NCI-H1417 (cell line): ENCODE data around the gene RAB31.
A peak's percentile ranks its signal among the peaks of the same experiment; 100 is the strongest.

Experiments used
- DNase-seq, 3 experiments: peaks; one replicate each; lab custom pipeline; 2025; lab: John Stamatoyannopoulos, UW

Gene RAB31

GRCh38 chr18:9737472-9738121 lies 29.5 kb downstream of the RAB31 start:
- DNase-seq, result peak; percentile 85 to 100 (median 98)

- peak in 2 of 3 experiments; percentile 58 to 69 for DNase-seq
Observed at GRCh38 chr18:9738266-9738969, 30.3 kb downstream of the RAB31 start.

DNA sequence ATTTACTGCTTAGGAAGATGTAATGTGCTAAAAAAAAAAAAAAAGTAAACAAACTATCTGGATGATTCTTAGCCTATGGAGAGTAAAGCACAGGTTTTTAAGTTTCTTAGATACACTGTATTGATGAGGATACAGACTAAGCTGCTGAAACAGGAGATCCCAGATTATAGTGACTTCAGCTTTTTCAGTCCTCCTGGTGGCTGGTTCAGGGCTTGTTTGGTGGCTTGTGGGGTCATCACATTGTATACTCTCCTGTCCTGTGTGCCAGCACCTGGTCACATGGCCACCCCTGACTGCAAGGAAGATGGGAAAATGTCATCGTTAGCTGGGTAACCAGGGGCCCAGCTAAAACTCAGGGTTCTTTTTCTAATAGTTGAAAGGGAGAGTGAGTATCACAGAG lies 31.4 kb downstream of the RAB31 start:
- peak in 1 of 3 experiments; percentile 10 for DNase-seq

GRCh38 chr18:9740071-9740470 lies 32.0 kb downstream of the RAB31 start:
- DNase-seq, result no peak

GRCh38 chr18:9741406-9741792 lies 33.3 kb downstream of the RAB31 start:
- no peak for DNase-seq

- no peak for DNase-seq
Observed at GRCh38 chr18:9741793-9742523, 33.9 kb downstream of the RAB31 start.

DNA sequence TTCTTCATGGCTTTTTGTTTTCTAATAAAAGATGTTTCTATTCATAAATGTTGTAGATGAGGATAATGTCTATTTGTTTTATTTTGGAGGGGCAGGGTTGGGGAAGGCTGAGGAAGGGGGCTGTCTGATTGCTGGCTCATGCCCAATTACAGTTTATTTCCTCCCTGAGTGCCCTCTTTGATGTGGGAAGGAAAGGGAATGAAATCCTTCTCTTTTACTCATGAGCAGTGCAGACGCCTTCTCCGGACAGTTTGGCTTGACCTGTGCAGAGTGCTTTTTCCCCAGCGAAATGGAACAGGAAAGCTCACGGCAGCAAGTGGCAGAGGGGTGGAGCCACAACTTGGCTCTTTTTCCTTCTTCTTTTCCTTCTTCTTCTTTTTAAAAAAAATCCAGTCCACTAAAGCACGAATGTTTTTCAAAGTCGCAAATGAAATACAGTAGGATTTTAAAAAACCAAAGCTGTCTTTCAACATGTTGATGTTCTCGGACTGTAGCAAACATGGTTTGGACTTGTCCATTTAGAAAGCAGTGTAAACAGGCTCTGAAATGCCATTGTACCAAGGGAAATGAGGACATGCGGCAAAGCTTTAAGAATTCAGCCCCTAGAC lies 34.5 kb downstream of the RAB31 start:
- DNase-seq, result no peak

- DNase-seq, result no peak
Observed at GRCh38 chr18:9743200-9744016, 35.3 kb downstream of the RAB31 start.

DNA sequence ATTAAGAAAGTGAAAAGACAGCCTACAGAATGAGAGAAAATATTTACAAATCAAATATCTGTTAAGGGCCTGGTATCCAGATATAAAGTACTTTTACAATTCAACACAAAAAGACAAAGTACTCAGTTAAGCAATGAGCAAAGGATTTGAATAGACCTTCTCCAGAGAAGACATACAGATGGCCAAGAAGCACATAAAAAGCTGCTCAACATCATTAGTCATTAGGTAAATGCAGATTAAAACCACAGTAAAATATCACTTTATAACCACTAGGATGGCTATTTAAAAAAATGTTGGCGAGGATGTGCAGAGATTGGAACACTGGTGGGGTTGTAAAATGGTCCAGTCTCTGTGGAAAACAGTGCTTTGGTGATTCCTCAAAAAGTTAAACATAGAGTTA lies 38.9 kb downstream of the RAB31 start:
- no peak for DNase-seq

DNA sequence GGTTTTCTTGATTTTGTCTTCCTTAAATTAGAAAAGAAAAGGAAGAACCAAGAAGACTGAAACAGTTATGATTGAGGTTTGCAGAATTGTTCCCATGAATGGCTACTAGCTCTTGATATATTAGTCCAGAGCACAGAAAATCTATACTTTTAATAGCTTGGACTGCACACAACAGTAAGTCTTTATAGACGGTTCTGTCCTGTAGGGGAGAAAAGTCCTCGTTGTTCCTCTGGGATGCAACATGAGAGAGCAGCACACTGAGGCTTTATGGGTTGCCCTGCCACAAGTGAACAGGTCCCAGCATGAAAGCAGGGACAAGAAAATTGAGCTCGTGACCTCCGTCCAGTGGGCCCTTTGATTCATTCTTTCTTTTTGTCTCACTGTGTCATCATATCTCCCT lies 41.5 kb downstream of the RAB31 start:
- no peak for DNase-seq

DNA sequence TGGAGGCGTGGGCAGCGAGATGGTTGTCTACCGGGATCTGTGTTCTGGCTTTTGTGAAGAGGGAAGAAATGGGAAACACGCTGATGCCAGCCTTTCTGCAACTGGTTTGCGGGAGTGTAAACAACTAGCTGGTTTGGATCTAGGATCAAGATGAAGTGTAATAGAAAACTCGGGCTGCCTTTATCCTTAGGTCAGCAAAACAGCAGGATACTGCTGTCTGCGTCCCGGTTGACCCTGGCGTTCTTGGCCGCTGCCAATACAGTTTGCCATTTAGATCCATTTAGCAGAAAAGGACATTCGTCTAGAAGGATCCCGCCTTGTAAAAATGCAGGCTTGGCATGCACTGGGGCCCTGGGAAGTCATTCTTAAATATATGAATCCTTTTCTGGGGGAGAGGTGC lies 42.0 kb downstream of the RAB31 start:
- DNase-seq, result no peak

GRCh38 chr18:9750606-9751304 lies 42.7 kb downstream of the RAB31 start:
- DNase-seq, result no peak

DNA sequence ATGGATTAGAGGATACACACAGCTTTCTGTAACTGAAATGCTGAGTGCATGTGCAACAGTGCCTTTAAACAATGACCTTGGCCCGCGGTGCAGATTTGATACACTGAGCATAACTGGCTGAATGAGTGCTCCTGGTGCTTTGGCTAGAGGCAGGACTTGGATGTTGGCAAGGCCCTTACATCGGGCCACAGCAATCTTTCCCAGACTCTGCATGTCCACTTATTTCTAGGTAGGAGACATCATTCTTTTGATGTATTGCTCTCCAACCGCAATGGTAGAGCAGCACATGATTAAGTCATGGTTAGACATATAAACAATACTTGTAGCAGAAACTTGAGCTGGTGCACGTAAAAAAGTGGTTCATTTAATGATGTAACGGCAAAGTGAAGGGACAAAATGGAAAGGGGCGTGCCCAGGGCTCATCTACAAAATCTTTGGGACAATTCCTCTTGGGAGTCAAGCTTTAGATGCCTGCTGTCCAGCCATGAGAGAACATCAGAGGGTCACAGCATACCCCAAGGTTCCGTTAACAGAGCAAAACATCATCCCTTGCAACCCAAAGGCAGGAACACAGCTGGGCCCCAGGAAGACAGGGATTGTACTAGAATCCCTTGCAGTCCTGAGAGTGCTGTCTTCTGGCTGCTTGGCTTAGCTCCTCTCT lies 43.4 kb downstream of the RAB31 start:
- DNase-seq, result no peak

GRCh38 chr18:9753846-9754245 lies 45.7 kb downstream of the RAB31 start:
- no peak for DNase-seq

GRCh38 chr18:9755110-9755509 lies 47.0 kb downstream of the RAB31 start:
- DNase-seq, result no peak

DNA sequence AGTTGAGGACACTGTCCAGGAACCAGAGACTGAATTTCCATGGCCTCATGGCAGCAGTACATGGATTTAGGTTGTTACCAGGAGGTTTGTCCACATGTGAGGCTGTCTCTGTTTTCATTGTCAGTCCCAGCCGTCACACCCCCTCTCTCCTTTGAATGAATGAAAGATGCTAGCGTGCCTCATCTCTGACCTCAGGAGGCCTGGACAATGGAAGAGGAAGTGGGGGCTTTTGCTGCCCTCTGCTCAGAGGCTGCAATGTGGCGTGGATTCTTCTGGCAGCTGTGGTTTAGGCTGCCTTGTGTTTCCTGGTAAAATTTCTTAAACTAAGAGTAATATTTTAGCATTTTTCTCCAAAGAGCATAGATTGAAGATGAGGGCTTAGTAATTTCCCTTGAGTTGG lies 47.5 kb downstream of the RAB31 start:
- DNase-seq, result no peak

GRCh38 chr18:9756271-9756932 lies 48.3 kb downstream of the RAB31 start:
- no peak for DNase-seq

DNA sequence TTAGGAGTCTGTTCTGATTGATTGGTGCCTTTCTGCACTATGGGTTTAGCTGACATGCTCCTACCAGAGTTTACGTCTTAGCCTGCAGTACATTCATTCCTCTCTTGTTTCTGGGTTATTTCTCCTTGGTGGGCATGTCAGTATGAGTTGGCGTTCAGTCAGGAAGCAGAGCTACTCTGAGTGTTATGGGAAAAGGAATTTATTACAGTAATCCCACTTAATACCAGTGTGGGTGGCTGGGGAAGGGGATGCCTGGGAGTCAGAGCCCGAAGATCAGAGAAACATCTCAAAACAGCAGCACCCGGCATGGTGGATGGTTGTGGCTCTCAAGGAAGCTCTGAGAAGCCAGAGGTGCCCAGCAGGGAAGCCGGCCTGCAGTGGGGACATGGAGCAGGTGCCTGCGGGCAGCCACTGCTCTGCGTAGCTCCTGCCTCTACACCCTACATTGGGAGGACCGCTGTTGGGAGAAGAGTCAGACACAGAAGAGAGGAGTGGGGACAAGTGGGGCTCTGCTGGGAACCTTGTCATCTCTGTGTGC lies 48.9 kb downstream of the RAB31 start:
- DNase-seq, result no peak

DNA sequence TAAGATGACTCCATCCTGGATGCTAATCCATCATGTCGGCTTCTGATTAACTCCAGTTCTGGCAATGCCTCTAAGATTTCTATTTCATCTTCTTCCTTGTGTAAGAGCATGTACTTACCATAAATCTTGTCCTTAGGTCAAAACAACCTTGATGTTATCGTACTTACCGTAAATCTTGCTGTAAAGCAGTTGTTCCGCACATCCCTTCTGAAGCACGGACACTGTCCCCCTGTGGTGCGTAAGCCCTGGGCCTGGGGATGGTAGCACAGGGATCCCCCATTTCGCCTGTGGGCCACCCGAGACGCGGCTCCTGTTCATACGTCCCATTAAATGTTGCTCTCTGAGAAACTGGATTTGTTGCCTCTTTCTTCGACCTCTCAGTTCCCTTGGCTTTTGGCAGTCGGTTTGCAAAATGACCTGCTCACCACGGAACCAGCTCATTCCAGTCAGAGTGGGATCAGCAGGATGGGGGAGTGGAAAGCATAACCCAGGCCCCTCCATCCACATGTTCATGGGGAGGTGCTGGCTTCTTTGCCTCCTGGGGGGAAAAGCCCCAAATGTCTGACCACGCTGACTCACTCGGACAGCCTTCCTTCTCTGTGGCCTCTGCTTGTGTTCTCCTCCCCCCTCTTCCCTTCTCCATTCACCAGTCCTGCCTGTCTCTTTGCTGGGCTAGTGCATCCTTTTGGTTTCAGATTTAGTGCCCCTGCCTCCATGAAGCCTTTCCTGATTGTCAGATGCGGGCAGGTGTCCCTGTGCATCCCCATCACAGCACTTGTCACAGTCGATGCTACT lies 49.9 kb downstream of the RAB31 start:
- no peak for DNase-seq
